Measurements from ENCODE around the gene USP17L19.
"Not testable (repeated sequence)": the region's sequence is repeated elsewhere in the genome, so short reads cannot be mapped to it uniquely, and the experiment has no call there.

DNA sequence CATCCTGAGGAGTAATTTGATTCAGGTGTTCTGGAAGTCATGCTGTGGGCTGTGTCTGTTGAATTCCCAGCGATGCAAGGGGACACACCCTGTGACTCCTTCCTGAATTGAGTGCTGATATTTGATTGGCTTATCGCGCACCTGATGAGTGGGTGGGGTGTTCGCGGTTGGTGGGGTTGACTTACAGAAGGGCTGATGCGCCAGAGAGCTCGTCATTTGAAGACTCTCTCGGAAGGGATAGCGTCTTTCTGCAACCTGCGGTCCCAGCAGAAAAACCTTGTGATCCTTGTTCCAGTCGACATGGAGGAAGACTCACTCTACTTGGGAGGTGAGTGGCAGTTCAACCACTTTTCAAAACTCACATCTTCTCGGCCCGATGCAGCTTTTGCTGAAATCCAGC is 33.3 kb upstream of the USP17L19 start, which contains the start of gene USP17L12:
- TF ChIP-seq, protein P1, sequence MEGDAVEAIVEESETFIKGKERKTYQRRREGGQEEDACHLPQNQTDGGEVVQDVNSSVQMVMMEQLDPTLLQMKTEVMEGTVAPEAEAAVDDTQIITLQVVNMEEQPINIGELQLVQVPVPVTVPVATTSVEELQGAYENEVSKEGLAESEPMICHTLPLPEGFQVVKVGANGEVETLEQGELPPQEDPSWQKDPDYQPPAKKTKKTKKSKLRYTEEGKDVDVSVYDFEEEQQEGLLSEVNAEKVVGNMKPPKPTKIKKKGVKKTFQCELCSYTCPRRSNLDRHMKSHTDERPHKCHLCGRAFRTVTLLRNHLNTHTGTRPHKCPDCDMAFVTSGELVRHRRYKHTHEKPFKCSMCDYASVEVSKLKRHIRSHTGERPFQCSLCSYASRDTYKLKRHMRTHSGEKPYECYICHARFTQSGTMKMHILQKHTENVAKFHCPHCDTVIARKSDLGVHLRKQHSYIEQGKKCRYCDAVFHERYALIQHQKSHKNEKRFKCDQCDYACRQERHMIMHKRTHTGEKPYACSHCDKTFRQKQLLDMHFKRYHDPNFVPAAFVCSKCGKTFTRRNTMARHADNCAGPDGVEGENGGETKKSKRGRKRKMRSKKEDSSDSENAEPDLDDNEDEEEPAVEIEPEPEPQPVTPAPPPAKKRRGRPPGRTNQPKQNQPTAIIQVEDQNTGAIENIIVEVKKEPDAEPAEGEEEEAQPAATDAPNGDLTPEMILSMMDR (IDR thresholded peaks at IDR 0.05), result not testable (repeated sequence)
- not testable (repeated sequence) for TF ChIP-seq POLR2A, EP300 (IDR thresholded peaks at IDR 0.05)
